GM19240 (cell line): ENCODE results near the gene CCDC43.
"Not testable (repeated sequence)": the region's sequence is repeated elsewhere in the genome, so short reads cannot be mapped to it uniquely, and the experiment has no call there.

Experiments used
- DNase-seq: peaks from one replicate; pipeline ENCODE4 v3.0.0; 2011; ENCODE audit warnings: low spot score; ENCODE audit not compliant: insufficient read length

Gene CCDC43

DNA sequence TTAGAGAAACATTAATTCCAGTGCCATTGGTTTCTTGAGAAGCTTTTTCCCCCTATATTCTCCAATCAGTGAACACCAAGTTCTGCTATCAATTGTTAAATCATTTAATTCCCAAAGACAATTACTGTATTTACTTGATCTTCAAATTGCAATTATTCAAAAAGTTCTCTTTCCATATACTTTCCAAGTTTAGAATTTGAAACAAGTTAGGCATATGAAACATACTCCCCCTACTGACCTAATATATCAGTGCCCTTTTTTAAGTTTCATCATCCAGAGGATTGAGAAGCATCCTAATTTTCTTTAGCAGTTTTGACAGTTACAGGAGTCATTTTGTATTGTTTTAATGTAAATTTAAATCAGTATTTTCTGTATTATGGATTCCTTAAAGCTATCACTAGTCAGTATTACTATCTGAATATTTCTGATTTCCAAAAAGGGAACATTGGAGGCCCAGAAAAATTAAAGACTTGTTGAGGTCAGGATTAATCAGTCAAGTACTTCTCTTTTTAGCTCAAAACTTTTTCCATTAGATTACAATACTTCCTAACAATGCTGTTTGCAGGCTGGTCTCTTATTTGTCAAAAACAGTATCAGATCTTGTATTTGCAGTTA lies 17.0 kb downstream of the CCDC43 start:
- DNase-seq: no peak

GRCh38 chr17:44666006-44666405 lies 23.6 kb downstream of the CCDC43 start:
- DNase-seq: no peak

- DNase-seq: no peak
Measured at GRCh38 chr17:44664867-44665266, 24.7 kb downstream of the CCDC43 start.

- no peak for DNase-seq
Measured at GRCh38 chr17:44663095-44663494, 26.5 kb downstream of the CCDC43 start.

- no peak for DNase-seq
Measured at GRCh38 chr17:44661835-44662234, 27.7 kb downstream of the CCDC43 start.

GRCh38 chr17:44655983-44656710 lies 33.4 kb downstream of the CCDC43 start, which contains the start of gene MEIOC:
TSS of gene MEIOC (plus strand) at chr17:44656468. CDS start at chr17:44656614, 146 bp downstream.
- DNase-seq: no peak

- DNase-seq: no peak
Measured at GRCh38 chr17:44653954-44654353, 35.6 kb downstream of the CCDC43 start.

DNA sequence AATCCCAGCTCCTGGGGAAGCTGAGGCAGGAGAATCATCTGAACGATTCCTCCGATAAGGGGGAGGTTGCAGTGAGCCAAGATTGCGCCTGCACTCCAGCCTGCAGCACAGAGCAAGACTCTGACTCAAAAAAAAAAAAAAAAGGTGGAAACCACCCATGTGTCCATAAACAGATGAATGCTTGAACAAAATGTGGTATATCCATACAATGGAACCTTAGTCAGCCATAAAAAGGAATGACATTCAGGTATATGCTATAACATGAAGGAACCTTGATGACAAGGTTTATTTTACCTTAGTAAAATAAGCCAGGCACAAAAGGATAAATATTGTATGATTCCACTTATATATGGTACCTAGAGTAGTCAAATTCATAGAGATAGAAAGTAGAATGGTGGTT lies 36.2 kb downstream of the CCDC43 start:
- no peak for DNase-seq

GRCh38 chr17:44652727-44653126 lies 36.8 kb downstream of the CCDC43 start:
- no peak for DNase-seq

DNA sequence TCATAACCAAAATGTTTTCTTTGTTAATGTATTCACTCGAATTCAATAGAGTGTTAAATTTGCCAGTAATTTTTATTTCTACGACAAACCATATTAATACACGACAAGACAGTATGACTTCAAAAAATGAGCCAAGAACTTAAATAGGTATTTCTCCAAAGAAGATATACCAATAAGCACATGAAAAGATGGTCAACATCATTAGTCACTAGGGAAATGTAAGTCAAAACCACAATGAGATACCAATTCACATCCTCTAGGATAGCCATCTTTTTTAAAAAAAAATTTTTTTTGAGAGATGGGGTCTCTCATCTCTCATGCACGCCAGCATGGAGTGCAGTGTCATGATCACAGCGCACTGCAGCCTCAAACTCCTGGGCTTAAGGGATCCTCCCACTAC lies 38.3 kb downstream of the CCDC43 start:
- no peak for DNase-seq

- DNase-seq: no peak
Measured at GRCh38 chr17:44648963-44649362, 40.6 kb downstream of the CCDC43 start.

DNA sequence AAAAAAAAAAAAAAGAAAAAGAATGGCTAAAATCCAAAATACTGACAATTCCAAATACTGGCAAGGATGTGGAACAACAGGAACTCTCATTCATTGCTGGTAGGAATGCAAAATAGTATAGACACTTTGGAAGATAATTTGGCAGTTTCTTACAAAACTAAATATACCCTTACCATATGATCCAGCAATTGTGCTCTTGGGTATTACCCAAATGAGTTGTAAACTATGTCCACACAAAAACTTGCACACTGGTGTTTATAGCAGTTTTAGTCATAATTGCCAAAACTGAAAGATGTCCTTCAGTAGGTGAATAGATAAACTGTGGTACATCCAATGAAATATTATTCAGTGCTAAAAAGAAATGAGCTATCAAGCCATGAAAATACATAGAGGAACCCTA lies 41.8 kb downstream of the CCDC43 start:
- DNase-seq: no peak

GRCh38 chr17:44646280-44646679 lies 43.3 kb downstream of the CCDC43 start:
- no peak for DNase-seq

DNA sequence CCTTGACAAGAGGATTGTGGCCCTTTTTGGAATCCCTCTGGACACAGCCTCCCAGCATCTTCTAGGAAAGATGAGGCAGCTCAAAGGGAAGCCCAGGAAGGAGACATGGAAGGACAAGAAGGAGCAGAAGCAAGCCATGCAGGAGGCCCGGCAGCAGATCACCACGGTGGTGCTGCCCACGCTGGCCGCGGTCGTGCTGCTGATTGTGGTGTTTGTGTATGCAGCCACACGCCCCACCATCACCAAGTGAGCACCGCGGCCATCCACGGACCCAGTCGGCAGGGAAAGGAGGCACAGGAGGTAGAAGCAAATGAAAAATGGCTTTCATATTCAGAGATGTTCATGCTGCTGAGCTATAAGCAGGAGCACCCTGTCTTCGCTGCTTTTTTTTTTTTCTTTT lies 44.2 kb downstream of the CCDC43 start:
- DNase-seq: no peak

GRCh38 chr17:44642834-44643233 lies 46.7 kb downstream of the CCDC43 start:
- DNase-seq: no peak

- DNase-seq: no peak
Measured at GRCh38 chr17:44637066-44637465, 52.5 kb downstream of the CCDC43 start.

DNA sequence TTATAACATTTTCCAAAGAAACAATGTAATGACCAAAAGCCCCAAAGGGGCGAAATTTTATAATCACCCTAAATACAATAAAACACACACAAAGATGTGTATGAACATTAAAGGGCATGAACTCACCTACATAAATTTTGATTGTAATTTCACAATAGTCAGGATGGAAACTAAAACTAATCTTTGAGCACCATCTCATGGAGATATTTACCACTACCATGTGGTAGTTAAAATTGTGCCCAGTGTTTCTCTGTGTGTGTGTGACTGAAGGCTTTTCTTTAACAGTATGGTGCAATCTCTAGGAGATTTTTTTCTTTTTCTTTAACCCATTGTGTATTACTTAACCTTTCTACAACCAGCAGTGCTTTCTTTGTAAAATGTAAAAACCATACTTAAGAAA lies 53.0 kb downstream of the CCDC43 start:
- no peak for DNase-seq

GRCh38 chr17:44634401-44634800 lies 55.2 kb downstream of the CCDC43 start:
- not testable (repeated sequence) for DNase-seq

DNA sequence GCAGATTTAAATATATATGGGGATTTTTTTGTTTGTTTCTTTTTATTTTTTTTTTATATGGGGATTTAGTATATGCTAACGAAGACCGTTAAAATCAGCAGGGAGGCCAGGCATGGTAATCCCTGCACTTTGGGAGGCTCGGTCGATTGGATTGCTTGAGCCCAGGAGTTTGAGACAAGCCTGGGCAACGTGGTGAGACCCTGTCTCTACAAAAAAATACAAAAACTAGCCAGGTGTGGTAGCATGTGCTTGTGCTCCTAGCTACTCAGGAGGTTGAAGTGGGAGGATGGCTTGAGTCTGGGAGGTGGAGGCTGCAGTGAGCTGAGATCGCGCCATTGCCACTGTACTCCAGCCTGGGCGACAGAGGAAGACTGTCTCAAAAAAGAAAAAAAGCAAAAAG lies 55.6 kb downstream of the CCDC43 start:
- no peak for DNase-seq

- DNase-seq: no peak
Measured at GRCh38 chr17:44630703-44631102, 58.9 kb downstream of the CCDC43 start.

DNA sequence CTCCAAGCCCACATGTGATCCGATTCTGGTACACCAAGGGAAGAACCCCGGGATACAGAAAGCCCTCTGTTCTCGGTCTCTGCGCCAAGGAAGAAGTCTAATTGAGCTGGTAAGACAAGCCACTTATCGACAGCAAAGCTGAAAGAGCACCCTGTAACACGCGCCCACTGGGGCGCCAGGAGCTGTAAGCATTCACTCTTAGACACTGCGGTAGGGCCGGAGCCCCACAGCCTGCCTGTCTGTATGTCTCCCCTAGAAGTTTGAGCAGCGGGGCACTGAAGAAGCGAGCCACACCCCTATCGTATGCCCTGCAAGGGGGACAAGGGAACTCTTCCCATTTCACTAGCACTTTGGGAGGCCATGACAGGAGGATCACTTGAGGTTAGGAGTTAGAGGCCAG lies 60.3 kb downstream of the CCDC43 start:
- no peak for DNase-seq

DNA sequence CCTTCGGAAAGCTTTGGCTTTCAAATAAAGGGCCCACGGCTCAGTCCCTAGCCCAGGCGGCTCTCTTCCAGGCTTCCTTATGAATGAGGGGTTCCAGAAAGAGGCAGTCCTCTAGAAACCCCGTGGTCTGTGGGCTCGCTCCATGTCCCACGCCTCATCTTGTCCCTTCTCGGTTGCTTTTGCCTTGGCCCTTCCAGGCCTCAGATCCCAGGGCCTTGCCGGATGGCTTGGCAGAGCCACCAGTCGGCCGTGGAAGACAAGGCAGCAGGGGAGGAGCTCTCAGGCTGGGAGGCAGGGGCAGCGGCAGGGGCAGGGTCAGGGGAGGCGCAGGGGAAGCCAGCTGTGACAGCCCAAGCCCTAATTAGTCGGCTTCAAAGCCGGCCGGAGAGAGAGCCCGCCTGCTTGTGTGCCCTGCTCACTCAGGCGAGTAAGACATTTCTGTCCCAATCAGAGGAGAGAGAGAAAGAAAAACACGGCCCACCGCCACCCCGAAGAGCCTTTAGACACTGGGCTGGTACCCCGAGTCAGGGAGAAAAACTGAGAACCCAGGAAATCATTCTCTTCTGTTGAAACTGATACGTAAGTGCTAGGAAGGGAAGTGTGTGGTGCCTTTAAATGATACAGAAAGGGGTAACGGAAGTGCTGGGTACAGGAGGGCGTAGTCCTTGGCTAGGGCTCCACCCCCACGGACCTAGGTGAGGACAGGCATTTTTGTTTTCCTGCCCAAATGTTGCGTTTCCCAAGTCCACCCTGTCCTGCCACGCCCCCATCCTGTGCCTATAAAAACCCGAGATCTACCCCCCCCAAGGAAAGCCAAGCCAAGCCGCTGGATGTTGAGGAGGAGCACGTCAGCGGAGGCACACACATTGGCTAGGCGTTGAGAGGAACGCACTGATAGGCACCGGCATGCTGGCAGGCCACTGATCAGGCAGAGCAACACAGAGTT lies 61.1 kb downstream of the CCDC43 start:
- DNase-seq: no peak
